Epidermal melanocyte (primary cell): Measurements from ENCODE around the gene ANKRD17.

Experiments used
- DNase-seq: peaks from one replicate; pipeline ENCODE4 v3.0.0; 2011; ENCODE audit warnings: low spot score; ENCODE audit not compliant: insufficient read length

The ANKRD17 gene

GRCh38 chr4:73064536-73064935 is 194.1 kb downstream of the ANKRD17 start:
- no peak for DNase-seq

DNA sequence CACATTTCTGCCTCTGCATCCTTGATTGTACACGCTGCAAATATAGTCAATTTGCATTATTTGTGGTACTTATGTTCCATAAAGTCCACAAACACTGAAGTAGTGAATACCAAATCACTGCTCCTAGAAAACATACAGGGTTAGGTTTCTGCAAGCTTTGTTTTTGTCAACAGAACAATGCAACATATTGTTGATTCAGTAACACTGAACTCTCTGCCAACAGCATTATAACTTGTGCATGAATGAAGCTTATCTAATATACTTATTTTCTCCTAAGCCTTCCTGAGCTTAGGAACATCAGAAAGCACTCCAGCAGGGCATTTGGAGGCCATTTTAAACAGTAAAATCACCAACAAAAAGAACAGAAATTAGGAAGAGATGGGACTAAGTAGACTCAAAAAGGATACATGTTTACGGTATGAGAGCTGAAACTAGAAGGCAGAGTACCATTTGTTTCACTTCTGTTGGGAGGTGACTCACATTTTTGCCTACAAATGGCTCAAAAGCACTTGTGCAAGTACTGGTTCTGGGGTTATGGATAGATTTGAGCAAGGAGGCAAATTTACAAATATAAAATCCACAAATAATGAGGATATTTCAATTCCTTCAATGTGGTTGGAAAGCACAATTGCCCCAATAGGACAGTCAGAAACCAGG is 203.2 kb downstream of the ANKRD17 start:
- no peak for DNase-seq

DNA sequence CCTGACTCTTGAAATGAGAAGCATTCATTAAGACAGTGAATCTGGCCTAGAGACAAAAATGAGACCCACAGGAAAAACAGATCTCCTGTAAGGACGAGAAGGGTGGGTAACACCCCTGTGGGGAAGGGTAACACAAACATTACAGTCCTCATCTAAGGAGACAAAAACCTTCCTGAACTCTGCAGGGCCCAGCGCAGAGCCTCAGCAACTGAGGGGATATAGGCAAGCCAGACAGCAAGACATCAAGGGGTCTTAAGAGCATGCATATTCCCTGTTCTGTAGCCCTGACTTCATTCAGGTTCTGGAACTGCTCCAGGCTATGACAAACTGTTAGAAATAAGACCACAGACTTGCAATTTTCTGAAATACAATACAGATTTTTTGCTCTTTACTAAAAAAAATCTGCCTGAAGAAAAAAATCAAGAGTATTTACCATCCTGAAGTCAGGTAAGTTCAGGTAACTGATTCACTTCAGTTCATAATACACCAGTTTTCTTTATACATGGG is 204.6 kb downstream of the ANKRD17 start:
- DNase-seq, result no peak

- DNase-seq, result no peak
These were observed 205.5 kb downstream of the ANKRD17 start for GRCh38 chr4:73053076-73053475.

DNA sequence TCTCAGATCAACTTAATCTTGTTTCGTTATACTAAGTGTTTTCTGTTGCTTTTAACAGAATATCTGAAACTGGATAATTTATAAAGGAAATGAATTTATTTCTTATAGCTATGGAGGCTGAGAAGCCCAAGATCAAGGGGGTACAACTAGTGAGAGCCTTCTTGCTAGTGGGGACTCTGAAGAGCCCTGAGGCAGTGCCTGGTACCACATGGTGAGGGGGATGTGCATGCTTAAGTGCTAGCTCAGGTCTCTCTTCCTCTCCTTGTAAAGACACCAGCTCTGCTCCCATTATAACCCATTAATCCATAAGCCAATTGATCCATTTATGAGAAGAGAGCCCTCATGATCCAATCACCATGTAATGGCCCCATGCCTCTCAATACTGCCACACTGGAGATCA is 207.0 kb downstream of the ANKRD17 start:
- no peak for DNase-seq

DNA sequence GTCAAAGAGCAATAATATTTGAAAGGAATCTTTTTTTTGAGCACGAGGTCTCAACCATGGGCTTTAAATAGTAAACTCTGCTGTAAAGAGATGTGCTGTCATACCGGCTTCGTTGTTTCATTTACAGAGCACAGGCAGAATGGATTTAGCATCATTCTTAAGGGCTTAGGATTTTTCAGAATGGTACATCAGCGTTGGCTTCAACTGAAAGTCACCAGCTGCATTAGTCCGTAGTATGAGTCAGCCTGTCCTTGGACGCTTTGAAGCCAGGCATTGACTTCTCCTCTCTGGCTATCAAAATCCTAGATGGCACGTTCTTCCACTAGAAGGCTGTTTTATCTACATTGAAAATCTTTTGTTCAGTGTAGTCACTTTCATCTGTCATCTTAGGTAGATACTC is 212.7 kb downstream of the ANKRD17 start:
- no peak for DNase-seq

DNA sequence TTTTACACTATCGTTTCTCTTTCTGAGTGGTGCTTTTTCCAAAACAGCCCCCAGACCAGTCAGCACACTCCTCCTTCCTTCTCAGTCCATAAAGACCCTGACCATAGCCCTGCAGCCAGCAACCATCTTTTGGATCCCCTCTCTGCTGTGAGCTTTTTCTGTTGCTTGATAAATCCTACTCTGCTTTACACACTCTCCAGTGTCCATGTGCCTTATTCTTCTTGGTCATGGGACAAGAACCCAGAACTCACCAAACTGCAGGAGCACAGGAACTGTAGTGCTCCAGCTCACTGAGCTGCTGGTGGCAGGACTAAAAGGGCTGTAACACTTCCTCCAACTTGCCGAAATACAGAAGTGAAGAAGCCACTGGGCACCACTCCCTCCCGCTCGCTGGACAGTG is 221.5 kb downstream of the ANKRD17 start:
- no peak for DNase-seq

GRCh38 chr4:73036123-73036522 is 222.5 kb downstream of the ANKRD17 start:
- no peak for DNase-seq

- DNase-seq, result no peak
These were observed 223.7 kb downstream of the ANKRD17 start for GRCh38 chr4:73034896-73035295.

DNA sequence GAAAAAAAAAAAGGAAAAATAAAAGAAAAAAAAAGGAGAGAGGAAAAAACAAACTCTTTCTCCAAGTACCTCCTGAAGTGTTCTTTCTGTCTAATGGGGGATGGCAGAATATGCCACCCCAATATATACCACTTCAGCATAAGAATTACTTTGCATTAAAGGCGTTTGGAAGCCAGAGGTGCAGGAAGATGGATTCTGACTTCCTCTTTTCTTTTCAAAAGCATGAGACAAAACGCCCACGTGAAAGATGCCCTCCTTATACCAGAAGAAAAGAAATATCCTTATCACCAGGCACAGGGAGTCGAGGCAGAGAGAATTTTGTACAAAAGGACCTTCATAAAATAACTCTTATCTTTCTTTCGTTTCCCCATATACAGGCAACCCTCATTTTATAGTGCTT is 230.0 kb downstream of the ANKRD17 start:
- no peak for DNase-seq
